ENCODE measurements around the gene CHRNB1.

GRCh38 chr17:7483255-7484066 lies 38.6 kb downstream of the CHRNB1 start:
- TF ChIP-seq CTCF (IDR thresholded peaks at IDR 0.05; ENCODE audit: poor library complexity, severe bottlenecking) (no peak), EZH2 (IDR thresholded peaks at IDR 0.05; ENCODE audit: borderline replicate concordance, insufficient read depth, low read length, poor library complexity, severe bottlenecking) (no peak)
